CD4-positive, alpha-beta T cell treated with Interferon alpha-2 for 1 hour (primary cell): ENCODE data around the gene NR6A1.

Experiments used
- DNase-seq, 2 donors: peaks; one replicate each; pipeline ENCODE4 v3.0.0-alpha.2; 2020 to 2022

NR6A1 gene

DNA sequence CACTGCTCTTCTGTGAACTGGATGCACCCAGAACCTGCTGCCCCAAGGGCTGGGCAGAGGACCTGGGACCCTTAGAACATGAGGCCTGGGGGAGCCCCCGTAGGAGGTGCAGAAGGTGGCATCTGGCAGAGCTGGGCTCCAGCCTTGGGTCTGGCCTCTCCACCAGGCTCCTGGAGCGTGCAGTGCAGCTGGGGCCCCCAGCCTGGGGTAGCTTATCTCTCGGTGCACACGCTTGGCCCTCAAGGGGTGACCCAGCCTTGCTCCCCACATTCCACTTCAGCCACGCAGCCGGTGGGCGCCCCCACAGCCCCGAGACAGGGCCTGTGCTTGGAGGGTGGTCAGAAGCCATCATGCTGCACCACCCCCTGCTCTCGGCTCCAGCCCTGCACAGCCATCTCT is 258.3 kb downstream of the NR6A1 start:
- no peak for DNase-seq

DNA sequence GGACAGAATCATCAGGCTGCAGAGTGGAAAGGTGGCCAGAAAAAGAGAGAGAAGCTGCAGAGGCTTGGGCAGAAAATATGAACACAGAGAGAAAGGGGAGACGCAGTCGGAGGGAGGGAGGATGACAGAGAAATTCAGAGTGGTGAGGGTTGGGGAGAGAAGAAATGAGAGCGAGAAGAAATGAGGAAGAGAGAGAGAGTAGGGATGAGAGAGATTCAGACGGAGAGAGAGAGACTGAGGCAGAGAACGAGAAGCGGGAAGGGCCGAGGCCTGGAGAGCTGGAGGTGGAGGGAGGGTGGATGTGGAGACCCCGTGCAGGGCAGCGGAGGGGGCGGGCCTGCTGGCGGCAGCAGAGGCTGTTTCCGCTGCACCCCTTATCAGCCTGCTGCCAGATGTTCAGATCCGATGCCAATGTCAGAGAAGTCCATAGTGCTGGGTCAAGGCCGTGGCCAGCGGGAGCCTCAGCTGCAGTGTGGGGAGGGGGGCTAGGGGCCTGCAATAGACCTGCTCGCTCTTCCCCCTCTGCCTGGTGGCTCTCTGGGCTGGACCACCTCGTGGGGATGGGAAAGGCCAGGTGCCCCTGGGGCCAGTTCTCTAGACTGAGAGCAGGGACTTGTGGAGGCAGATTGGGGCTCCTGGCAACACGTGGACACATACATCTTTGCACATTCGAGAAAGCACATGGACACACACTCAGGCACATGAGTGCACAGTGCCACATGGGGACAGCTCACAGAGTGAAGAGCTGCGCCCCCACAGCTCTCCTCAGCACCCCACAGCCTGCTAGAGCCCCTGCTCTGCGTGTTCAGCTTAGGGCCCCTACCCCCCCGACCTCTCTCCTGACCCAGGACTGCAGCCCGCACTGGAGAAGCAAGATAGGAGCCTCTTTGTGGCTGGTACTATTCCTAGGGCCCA is 259.0 kb downstream of the NR6A1 start:
- DNase-seq = no peak

GRCh38 chr9:124511426-124511840 is 259.7 kb downstream of the NR6A1 start:
- DNase-seq = no peak

GRCh38 chr9:124510650-124511425 is 260.3 kb downstream of the NR6A1 start:
- no peak for DNase-seq

GRCh38 chr9:124507880-124508423 is 263.2 kb downstream of the NR6A1 start:
- DNase-seq = no peak

GRCh38 chr9:124506931-124507879 is 263.9 kb downstream of the NR6A1 start, which contains the start of gene NR5A1:
Gene NR5A1, minus strand, starts transcription at chr9:124507399. Its CDS starts 4,004 bp downstream, at chr9:124503395.
- DNase-seq = no peak

- no peak for DNase-seq
Measured at GRCh38 chr9:124506433-124506832, 264.7 kb downstream of the NR6A1 start.

GRCh38 chr9:124505901-124506346 is 265.2 kb downstream of the NR6A1 start:
- DNase-seq = no peak

- no peak for DNase-seq
Measured at GRCh38 chr9:124505006-124505900, 265.9 kb downstream of the NR6A1 start.

GRCh38 chr9:124504530-124505005 is 266.5 kb downstream of the NR6A1 start:
- DNase-seq = no peak

- no peak for DNase-seq
Measured at GRCh38 chr9:124503713-124504529, 267.2 kb downstream of the NR6A1 start.

- DNase-seq = no peak
Measured at GRCh38 chr9:124502711-124503702, 268.1 kb downstream of the NR6A1 start.

DNA sequence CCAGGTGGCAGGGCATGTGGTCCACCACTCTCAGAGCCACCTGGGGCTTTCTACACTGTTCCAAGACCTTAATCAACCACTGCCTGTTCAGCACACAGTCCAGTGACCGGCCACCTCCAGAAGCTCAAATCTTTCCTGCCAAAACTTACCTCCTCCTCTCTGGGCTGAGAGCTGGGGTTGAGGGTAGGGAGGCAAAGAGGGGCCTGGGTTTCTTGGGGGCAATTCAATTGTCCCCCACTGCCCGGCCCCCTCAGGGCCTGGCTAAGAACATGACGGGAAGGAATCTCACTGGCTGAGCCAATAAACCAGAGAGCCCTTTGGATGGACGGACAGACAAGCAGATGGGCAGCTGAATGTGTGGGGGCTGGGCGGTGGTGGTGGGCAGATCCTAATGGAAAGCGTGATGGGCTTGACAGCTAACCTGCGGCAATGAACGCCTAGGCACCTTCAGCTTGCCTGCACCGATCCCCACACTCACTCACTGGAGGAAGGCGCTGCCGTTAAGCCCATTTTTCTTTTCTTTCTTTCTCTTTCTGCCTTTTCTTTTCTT is 269.3 kb downstream of the NR6A1 start:
- no peak for DNase-seq

GRCh38 chr9:124500796-124501611 is 270.1 kb downstream of the NR6A1 start:
- no peak for DNase-seq

DNA sequence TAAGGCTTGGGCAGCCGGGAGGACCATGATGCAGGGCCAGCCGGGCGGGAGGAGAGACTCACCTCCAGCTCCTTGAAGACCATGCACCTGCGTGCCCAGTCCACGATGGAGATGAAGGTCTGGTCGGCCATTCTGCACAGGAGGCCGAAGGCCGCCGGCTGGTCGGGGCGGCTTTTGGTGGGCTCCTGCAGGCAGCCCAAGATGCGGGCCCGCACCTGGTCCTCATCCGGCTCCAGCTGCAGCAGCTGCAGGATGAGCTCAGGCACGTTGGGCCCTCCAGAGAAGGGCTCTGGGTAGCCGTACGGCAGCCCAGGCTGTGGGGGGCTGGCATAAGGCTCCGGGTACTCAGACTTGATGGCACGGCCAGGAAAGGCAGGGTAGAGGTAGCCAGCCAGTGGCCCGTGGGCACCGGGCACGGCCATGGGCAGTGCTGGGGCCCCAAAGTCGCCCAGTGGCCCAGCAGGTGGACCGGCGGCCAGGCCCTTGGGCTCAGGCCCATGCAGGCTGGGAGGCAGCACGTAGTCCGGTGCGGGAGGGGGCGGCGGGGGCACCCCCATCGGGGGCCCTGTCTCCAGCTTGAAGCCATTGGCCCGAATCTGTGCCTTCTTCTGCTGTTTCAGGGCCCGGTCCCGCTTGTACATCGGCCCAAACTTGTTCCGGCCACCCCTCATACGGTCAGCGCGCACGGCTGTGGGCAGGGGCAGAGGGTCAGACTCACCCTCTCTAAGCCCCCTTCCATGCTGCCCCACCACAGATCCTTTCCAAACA is 270.9 kb downstream of the NR6A1 start:
- DNase-seq = no peak

DNA sequence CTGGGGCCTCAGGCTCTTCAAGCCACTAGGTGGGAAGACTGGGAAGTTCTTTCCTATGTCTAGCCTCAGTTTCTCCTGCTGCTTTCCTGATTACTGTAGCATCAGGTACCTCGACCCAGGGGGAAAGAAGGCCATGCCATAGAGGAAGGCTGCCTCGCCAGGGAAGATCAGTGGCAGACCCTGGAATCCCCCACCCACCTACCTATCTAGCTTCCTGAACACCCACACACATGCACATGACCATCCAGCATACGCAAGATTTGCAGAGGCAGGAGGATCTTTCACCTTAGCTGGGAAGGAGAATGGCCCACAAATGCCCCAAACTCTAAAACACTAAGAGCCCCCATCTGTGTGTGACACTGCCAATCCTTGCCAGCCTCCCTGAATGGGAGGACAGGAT is 271.9 kb downstream of the NR6A1 start:
- DNase-seq = no peak
